Mesendoderm (in vitro differentiated cells): ENCODE results near the gene KDM4B.

ENCODE experiments used
- DNase-seq: peaks from one replicate; pipeline ENCODE4 v3.0.0; 2013
- H2AK5ac ChIP-seq: 2 replicates; pipeline ENCODE4 v1.6.1; 2013; ENCODE audit warnings: low read length, inconsistent platforms
- H2BK120ac ChIP-seq: 2 replicates; pipeline ENCODE4 v1.6.1; 2013; ENCODE audit warnings: low read depth, mild to moderate bottlenecking, low read length, moderate library complexity, mixed read lengths
- H2BK15ac ChIP-seq: replicated peaks from 2 replicates; pipeline ENCODE4 v1.6.1; 2013; ENCODE audit warnings: low read depth, mild to moderate bottlenecking, moderate library complexity
- H2BK5ac ChIP-seq: 2 replicates; pipeline ENCODE4 v1.6.1; 2013; ENCODE audit warnings: low read length, inconsistent platforms
- H3K18ac ChIP-seq: 2 replicates; pipeline ENCODE4 v1.6.1; 2013; ENCODE audit warnings: mild to moderate bottlenecking, low read length, mixed read lengths
- H3K23ac ChIP-seq: one replicate; pipeline ENCODE4 v1.6.1; 2013; ENCODE audit warnings: low read length
- H3K27ac ChIP-seq: 2 replicates; pipeline ENCODE4 v1.5.1; 2013; ENCODE audit warnings: low read depth, mild to moderate bottlenecking, inconsistent platforms, low read length, moderate library complexity
- H3K27me3 ChIP-seq: 2 replicates; pipeline ENCODE4 v1.6.1; 2013; ENCODE audit warnings: low read length, control low read depth, mild to moderate bottlenecking, inconsistent platforms; ENCODE audit not compliant: insufficient read depth, poor library complexity
- H3K36me3 ChIP-seq: 2 replicates; pipeline ENCODE4 v1.6.1; 2013; ENCODE audit warnings: low read length, inconsistent platforms; ENCODE audit not compliant: control insufficient read depth, insufficient read depth
- H3K4ac ChIP-seq: one replicate; pipeline ENCODE4 v1.6.1; 2013; ENCODE audit warnings: low read depth, mild to moderate bottlenecking, low read length, moderate library complexity
- H3K4me1 ChIP-seq: 2 replicates; pipeline ENCODE4 v1.6.1; 2013; ENCODE audit warnings: low read depth, low read length, inconsistent platforms; ENCODE audit not compliant: control insufficient read depth
- H3K4me2 ChIP-seq: 2 replicates; pipeline ENCODE4 v1.6.1; 2013; ENCODE audit warnings: low read length
- H3K4me3 ChIP-seq: 2 replicates; pipeline ENCODE4 v1.5.1; 2013; ENCODE audit warnings: mild to moderate bottlenecking, low read length
- H3K56ac ChIP-seq: one replicate; pipeline ENCODE4 v1.6.1; 2013; ENCODE audit warnings: low read length
- H3K79me1 ChIP-seq: 2 replicates; pipeline ENCODE4 v1.6.1; 2013; ENCODE audit warnings: low read length, inconsistent platforms
- H3K79me2 ChIP-seq: 2 replicates; pipeline ENCODE4 v1.6.1; 2013; ENCODE audit warnings: mild to moderate bottlenecking, low read length; ENCODE audit not compliant: control insufficient read depth, insufficient read depth
- H3K9ac ChIP-seq: 2 replicates; pipeline ENCODE4 v1.6.1; 2013; ENCODE audit warnings: low read length, inconsistent platforms
- H4K5ac ChIP-seq: one replicate; pipeline ENCODE4 v1.6.1; 2013; ENCODE audit warnings: low read length
- H4K8ac ChIP-seq: one replicate; pipeline ENCODE4 v1.6.1; 2013; ENCODE audit warnings: low read depth, mild to moderate bottlenecking, control low read depth, low read length, moderate library complexity
- WGBS: extraction: QIAGEN DNeasy Blood & Tissue Kit; methylation state at CpG from one replicate; pipeline ENCODE4 v1.1.7; 2013; ENCODE audit warnings: low lambda C conversion rate, missing lambda C conversion rate; ENCODE audit not compliant: insufficient coverage; ENCODE audit errors: extremely low coverage; 5-methylcytosine and 5-hydroxymethylcytosine counted together

KDM4B gene

DNA sequence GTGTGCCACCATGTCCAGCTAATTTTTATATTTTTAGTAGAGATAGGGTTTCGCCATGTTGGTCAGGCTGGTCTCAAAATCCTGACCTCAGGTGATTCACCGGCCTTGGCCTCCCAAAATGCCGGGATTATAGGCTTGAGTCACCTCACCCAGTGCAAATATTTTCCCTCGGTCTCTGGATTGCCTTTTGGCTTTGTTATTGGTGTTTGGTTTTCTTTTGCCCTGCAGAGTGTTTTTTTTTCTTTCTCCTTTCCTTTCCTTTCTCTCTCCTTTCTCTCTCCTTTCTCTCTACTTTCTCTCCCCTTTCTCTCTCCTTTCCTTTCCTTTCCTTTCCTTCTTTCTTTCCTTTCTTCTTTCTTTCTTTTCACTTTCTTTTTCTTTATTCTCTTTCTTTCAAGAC lies 33.2 kb downstream of the KDM4B start:
- no peak overlapping the region for H3K27ac ChIP-seq
- H2BK120ac ChIP-seq = no peak overlapping the region
- H3K4ac ChIP-seq = no peak overlapping the region
- peaks cover 8% of the 10 kb centered on the region for H3K79me1 ChIP-seq
- H3K4me2 ChIP-seq = no peak overlapping the region
- H3K27me3 ChIP-seq = no peaks in the 10 kb centered on the region
- no peaks in the 10 kb centered on the region for H3K36me3 ChIP-seq
- no peak overlapping the region for H2AK5ac ChIP-seq
- no peaks in the 10 kb centered on the region for H3K79me2 ChIP-seq
- no peaks in the 10 kb centered on the region for H3K4me1 ChIP-seq
- H2BK15ac ChIP-seq = no peak overlapping the region
- no peak overlapping the region for H4K8ac ChIP-seq
- no peak overlapping the region for H2BK5ac ChIP-seq
- WGBS = no CpG with 5 or more reads among the region's 4 CpGs
- no peak overlapping the region for H4K5ac ChIP-seq
- no peak overlapping the region for H3K23ac ChIP-seq
- H3K18ac ChIP-seq = no peak overlapping the region
- DNase-seq = no peak
- H3K4me3 ChIP-seq = no peak overlapping the region
- no peak overlapping the region for H3K9ac ChIP-seq
- H3K56ac ChIP-seq = no peak overlapping the region

DNA sequence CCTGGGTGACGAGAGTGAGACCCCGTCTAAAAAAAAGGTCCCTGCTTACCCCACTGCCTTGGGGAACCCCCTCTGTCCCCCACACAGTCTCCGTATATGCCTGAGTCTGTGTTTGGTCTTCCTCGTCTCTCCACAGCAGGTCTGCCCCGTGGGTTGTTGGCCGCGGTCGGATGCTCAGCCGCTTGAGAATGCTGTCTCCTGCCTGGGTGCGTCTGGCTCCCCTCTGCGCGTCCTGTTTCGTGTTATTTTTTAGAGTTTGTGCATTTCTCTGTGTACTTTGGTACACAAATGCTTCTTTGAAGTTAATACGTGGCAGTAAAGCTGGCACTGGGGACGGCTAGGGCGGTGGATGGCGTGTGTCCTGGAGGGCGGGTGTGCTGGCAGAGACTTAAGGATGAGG lies 34.9 kb downstream of the KDM4B start:
- Histone ChIP-seq H3K4me3 (no peak overlapping the region), H3K18ac (no peak overlapping the region), H2AK5ac (no peak overlapping the region), H3K4me1 (no peaks in the 10 kb centered on the region), H3K27me3 (no peaks in the 10 kb centered on the region), H3K36me3 (no peaks in the 10 kb centered on the region), H3K9ac (no peak overlapping the region), H2BK5ac (no peak overlapping the region), H2BK15ac (no peak overlapping the region), H3K4me2 (no peak overlapping the region), H4K8ac (no peak overlapping the region), H2BK120ac (no peak overlapping the region), H3K27ac (no peak overlapping the region), H3K79me2 (no peaks in the 10 kb centered on the region), H3K23ac (no peak overlapping the region), H3K56ac (no peak overlapping the region), H3K4ac (no peak overlapping the region), H4K5ac (no peak overlapping the region), H3K79me1 (peaks cover 5% of the 10 kb centered on the region)
- WGBS = no CpG with 5 or more reads among the region's 18 CpGs
- DNase-seq = no peak

DNA sequence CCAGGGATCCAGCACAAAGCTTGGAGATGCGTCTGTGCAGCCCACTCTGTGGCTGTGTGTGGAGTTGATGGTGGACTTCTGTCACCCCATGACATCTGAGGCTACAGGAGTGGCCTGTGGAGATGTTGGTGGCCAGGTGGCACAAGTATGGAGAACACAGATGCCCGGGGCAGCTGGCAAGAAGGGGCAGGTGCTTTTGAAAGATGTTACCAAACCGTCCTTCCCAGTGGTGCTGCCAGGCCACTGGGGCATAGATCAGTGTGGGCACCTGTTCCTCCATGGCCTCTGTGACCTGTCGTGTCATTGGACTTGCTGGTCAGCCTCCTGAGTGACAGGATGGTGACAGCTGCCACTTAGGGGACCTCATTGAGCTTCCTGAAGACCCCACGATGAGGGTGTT lies 36.2 kb downstream of the KDM4B start:
- Histone ChIP-seq H3K9ac (no peak overlapping the region), H3K79me2 (peaks cover 2% of the 10 kb centered on the region), H3K56ac (no peak overlapping the region), H3K4ac (no peak overlapping the region), H3K79me1 (peaks cover 7% of the 10 kb centered on the region), H3K4me2 (no peak overlapping the region), H3K18ac (no peak overlapping the region), H3K36me3 (no peaks in the 10 kb centered on the region), H2BK15ac (no peak overlapping the region), H2AK5ac (no peak overlapping the region), H2BK120ac (no peak overlapping the region), H3K23ac (no peak overlapping the region), H4K5ac (no peak overlapping the region), H3K27me3 (no peaks in the 10 kb centered on the region), H3K4me3 (no peak overlapping the region), H3K4me1 (no peaks in the 10 kb centered on the region), H2BK5ac (no peak overlapping the region), H4K8ac (no peak overlapping the region), H3K27ac (no peak overlapping the region)
- no peak for DNase-seq
- no CpG with 5 or more reads among the region's 5 CpGs for WGBS

DNA sequence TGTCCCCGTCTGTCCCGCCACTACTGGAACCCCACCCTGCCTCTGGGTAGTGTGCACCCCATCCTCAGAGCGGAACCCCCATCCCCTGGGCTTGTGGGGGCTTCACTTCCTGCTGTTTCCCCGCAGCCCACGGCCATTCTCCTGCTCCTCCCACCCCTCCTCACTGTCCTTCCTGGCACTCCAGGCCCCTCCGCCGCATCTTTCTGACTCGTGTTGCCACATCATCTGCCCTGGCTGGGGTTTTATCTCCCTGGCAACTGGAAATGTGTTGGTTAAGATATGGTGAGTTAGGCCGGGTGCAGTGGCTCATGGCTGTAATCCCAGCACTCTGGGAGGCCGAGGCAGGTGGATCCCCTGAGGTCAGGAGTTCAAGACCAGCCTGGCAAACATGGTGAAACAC lies 37.3 kb downstream of the KDM4B start:
- no peak overlapping the region for H3K27ac ChIP-seq
- H3K18ac ChIP-seq = no peak overlapping the region
- H2BK15ac ChIP-seq = no peak overlapping the region
- H3K36me3 ChIP-seq = no peaks in the 10 kb centered on the region
- no peaks in the 10 kb centered on the region for H3K4me1 ChIP-seq
- H3K23ac ChIP-seq = no peak overlapping the region
- peak; percentile 23 for DNase-seq
- H3K79me1 ChIP-seq = peaks cover 9% of the 10 kb centered on the region
- H3K4me2 ChIP-seq = no peak overlapping the region
- H4K8ac ChIP-seq = no peak overlapping the region
- H2BK120ac ChIP-seq = no peak overlapping the region
- H3K56ac ChIP-seq = no peak overlapping the region
- H3K9ac ChIP-seq = no peak overlapping the region
- H2BK5ac ChIP-seq = no peak overlapping the region
- H3K79me2 ChIP-seq = peaks cover 3% of the 10 kb centered on the region
- H3K4me3 ChIP-seq = no peak overlapping the region
- no CpG with 5 or more reads among the region's 10 CpGs for WGBS
- no peak overlapping the region for H2AK5ac ChIP-seq
- H3K4ac ChIP-seq = no peak overlapping the region
- H3K27me3 ChIP-seq = no peaks in the 10 kb centered on the region
- no peak overlapping the region for H4K5ac ChIP-seq

DNA sequence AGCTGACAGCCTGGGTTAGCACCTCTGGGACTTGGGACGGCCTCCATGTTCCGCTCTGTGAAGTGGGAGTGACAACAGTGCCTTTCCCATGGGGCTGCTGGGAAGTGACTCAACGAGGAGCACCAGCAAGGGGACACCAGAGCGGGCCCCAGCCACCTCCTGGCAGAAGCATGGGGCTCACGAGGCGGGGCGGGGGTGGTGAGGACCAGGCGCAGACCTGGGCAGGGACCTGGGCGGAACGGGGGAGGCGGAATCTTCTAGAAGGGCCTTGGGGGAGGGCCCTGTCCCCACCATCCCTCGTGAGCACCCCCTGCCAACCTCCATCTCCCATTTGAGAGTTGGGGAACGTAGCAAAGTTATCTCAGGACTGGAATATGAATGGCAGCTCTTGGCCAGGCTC lies 37.9 kb downstream of the KDM4B start:
- Histone ChIP-seq H4K5ac (no peak overlapping the region), H3K23ac (no peak overlapping the region), H3K36me3 (no peaks in the 10 kb centered on the region), H3K18ac (no peak overlapping the region), H3K4me2 (no peak overlapping the region), H3K79me2 (peaks cover 3% of the 10 kb centered on the region), H3K9ac (no peak overlapping the region), H3K56ac (no peak overlapping the region), H2BK120ac (no peak overlapping the region), H3K27me3 (no peaks in the 10 kb centered on the region), H2BK5ac (no peak overlapping the region), H3K4me3 (no peak overlapping the region), H2AK5ac (no peak overlapping the region), H2BK15ac (no peak overlapping the region), H4K8ac (no peak overlapping the region), H3K4ac (no peak overlapping the region), H3K27ac (no peak overlapping the region), H3K4me1 (no peaks in the 10 kb centered on the region), H3K79me1 (peaks cover 7% of the 10 kb centered on the region)
- no peak for DNase-seq
- no CpG with 5 or more reads among the region's 13 CpGs for WGBS

DNA sequence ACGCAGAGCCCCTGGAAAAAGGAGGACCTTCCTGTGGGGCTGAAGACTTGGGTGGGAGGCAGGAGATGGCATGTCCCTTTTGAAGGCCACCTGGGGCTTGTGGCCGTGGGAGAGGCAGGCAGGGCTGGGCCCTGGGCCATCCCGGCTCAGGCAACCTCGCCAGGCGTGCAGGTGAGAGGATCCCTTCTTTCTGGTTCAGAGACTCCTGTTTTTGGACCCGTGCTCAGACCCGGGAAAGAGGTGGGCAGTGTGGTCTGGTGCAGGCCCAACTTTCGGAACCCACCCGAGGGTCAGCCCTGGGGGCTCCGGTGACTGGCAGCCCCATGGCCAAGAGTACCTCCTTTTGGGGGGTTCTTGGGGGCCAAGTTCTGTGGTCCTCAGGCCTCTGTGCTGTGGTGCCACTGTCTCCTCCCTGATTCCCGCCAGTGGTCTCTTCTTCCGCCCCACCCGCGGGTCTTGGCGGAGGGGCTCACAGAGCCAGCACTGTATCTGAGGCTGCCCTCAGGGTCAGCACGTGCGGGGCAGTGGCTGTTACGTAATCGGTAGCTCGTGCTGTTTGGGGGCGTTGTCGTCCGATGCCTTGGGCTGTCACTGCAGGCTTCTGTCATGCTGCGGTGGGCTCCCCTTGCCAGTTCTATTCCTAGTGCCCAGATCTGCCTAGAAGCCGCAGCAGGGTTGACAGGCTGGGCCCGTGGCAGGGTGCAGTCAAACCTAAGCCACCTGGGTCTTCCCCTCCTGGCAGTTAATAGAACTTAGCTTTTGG lies 42.7 kb downstream of the KDM4B start:
- H3K4me2 ChIP-seq = no peak overlapping the region
- no peak overlapping the region for H3K4ac ChIP-seq
- no peak overlapping the region for H3K23ac ChIP-seq
- WGBS = no CpG with 5 or more reads among the region's 26 CpGs
- H3K36me3 ChIP-seq = no peaks in the 10 kb centered on the region
- no peak overlapping the region for H2BK5ac ChIP-seq
- H2BK120ac ChIP-seq = no peak overlapping the region
- no peak overlapping the region for H2BK15ac ChIP-seq
- H4K5ac ChIP-seq = no peak overlapping the region
- no peak overlapping the region for H2AK5ac ChIP-seq
- peaks cover 3% of the 10 kb centered on the region for H3K79me2 ChIP-seq
- no peak overlapping the region for H4K8ac ChIP-seq
- H3K27me3 ChIP-seq = no peaks in the 10 kb centered on the region
- no peak overlapping the region for H3K56ac ChIP-seq
- no peaks in the 10 kb centered on the region for H3K4me1 ChIP-seq
- DNase-seq = no peak
- peaks cover 7% of the 10 kb centered on the region for H3K79me1 ChIP-seq
- H3K4me3 ChIP-seq = no peak overlapping the region
- H3K18ac ChIP-seq = no peak overlapping the region
- H3K27ac ChIP-seq = no peak overlapping the region
- H3K9ac ChIP-seq = no peak overlapping the region
